ENCODE results near the gene ZDHHC22.

Gene ZDHHC22

DNA sequence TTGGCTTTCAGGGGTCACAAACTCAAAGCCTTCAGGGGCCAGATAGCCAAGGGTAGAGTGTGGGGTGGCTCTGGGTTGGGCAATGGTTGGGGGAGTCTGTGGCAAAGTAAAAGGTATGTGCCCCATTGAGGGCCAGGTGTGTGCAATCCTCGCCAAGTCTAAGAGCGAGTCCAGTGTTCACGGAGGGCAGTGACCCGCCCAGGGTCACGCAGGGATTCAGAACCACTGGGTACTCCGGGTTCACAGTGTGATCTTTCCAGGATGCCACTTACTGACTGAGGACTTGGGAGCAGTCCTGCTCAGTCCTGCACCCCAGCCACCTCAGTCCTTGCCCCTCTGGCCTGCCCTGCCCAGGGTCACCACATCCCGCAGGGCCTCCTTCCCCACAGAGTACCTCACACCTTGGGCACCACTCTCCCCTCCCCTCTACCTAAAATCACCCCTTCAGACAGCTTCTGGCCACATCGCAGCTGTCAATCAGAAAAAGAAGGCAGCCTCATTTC, 15.7 kb downstream of the ZDHHC22 start:
- H3K9me2 ChIP-seq (replicated peaks; ENCODE audit: control insufficient read depth, low read length) = no peaks in the 10 kb centered on the region
- H4K20me1 ChIP-seq (ENCODE audit: control insufficient read depth, insufficient read depth, low read depth, low read length) = no peaks in the 10 kb centered on the region; the same call in 1 of the 2 replicates
- H3K27ac ChIP-seq (ENCODE audit: low read depth, low read length) = no peak overlapping the region
- peaks cover 13% of the 10 kb centered on the region for H3K36me3 ChIP-seq (ENCODE audit: control insufficient read depth, low read length)
- peaks cover 24% of the 10 kb centered on the region for H3F3A ChIP-seq (ENCODE audit: control insufficient read depth, insufficient read depth)
- TF ChIP-seq, protein P1, sequence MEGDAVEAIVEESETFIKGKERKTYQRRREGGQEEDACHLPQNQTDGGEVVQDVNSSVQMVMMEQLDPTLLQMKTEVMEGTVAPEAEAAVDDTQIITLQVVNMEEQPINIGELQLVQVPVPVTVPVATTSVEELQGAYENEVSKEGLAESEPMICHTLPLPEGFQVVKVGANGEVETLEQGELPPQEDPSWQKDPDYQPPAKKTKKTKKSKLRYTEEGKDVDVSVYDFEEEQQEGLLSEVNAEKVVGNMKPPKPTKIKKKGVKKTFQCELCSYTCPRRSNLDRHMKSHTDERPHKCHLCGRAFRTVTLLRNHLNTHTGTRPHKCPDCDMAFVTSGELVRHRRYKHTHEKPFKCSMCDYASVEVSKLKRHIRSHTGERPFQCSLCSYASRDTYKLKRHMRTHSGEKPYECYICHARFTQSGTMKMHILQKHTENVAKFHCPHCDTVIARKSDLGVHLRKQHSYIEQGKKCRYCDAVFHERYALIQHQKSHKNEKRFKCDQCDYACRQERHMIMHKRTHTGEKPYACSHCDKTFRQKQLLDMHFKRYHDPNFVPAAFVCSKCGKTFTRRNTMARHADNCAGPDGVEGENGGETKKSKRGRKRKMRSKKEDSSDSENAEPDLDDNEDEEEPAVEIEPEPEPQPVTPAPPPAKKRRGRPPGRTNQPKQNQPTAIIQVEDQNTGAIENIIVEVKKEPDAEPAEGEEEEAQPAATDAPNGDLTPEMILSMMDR (IDR thresholded peaks at IDR 0.05; ENCODE audit: low read depth, low read length, poor library complexity, severe bottlenecking) = no peak
- no peak for TF ChIP-seq EZH2phosphoT487 (IDR thresholded peaks at IDR 0.05; ENCODE audit: borderline replicate concordance, low read length)
- no peaks in the 10 kb centered on the region for H3K9me3 ChIP-seq (ENCODE audit: control insufficient read depth, insufficient read depth, low read length)
- H3K4me1 ChIP-seq (ENCODE audit: control insufficient read depth, low read length) = peaks cover 47% of the 10 kb centered on the region
- no peaks in the 10 kb centered on the region for H3K79me2 ChIP-seq (ENCODE audit: control insufficient read depth, low read length)
- no peak overlapping the region for H3K4me3 ChIP-seq (ENCODE audit: low read length)
- peaks cover 39% of the 10 kb centered on the region for H3K27me3 ChIP-seq (ENCODE audit: control insufficient read depth, low read length)
- peak overlapping the region; percentile 93; the same call in 1 of the 2 replicates for H3K4me2 ChIP-seq (ENCODE audit: low read length)

DNA sequence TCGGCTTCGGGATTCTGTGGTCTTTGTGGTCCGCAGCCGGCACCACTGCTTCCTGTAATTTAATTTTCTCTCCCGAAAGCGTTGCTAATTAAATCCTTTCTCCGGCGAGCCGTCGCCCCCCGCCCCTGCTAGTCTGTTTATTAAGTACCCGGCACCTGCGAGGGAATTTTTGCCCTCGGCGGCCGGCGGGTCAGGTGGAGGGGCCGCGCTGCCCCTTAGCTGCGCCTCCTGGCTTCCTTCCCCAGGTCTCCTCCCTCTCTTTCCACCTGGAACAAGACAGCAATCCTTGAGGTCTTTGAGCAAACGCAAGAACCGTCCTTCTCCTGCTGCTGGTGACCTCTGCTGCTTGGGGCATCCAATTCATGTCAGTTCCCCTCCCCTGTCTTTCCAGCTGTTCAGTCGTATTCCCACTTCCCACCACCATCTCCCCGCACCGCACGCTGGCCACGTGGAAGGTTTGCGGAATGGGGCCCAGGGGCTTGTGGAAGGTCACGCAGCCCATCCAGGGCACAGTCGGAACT, 16.2 kb downstream of the ZDHHC22 start:
- peaks cover 28% of the 10 kb centered on the region for H3F3A ChIP-seq (ENCODE audit: control insufficient read depth, insufficient read depth)
- peaks cover 16% of the 10 kb centered on the region for H3K36me3 ChIP-seq (ENCODE audit: control insufficient read depth, low read length)
- TF ChIP-seq, protein P1 (IDR thresholded peaks at IDR 0.05; ENCODE audit: low read depth, low read length, poor library complexity, severe bottlenecking) = peak; percentile 16
- TF ChIP-seq EZH2phosphoT487 (IDR thresholded peaks at IDR 0.05; ENCODE audit: borderline replicate concordance, low read length) = peak; percentile 48; the same call in 1 of the 2 replicates
- H3K9me2 ChIP-seq (replicated peaks; ENCODE audit: control insufficient read depth, low read length) = no peaks in the 10 kb centered on the region
- no peaks in the 10 kb centered on the region for H3K9me3 ChIP-seq (ENCODE audit: control insufficient read depth, insufficient read depth, low read length)
- no peaks in the 10 kb centered on the region for H3K79me2 ChIP-seq (ENCODE audit: control insufficient read depth, low read length)
- H3K27ac ChIP-seq (ENCODE audit: low read depth, low read length) = no peak overlapping the region
- peaks cover 53% of the 10 kb centered on the region for H3K4me1 ChIP-seq (ENCODE audit: control insufficient read depth, low read length)
- H4K20me1 ChIP-seq (ENCODE audit: control insufficient read depth, insufficient read depth, low read depth, low read length) = no peaks in the 10 kb centered on the region; the same call in 1 of the 2 replicates
- peak overlapping the region; percentile 93 for H3K4me2 ChIP-seq (ENCODE audit: low read length)
- peak overlapping the region; percentile 77 for H3K4me3 ChIP-seq (ENCODE audit: low read length)
- H3K27me3 ChIP-seq (ENCODE audit: control insufficient read depth, low read length) = peaks cover 37% of the 10 kb centered on the region

DNA sequence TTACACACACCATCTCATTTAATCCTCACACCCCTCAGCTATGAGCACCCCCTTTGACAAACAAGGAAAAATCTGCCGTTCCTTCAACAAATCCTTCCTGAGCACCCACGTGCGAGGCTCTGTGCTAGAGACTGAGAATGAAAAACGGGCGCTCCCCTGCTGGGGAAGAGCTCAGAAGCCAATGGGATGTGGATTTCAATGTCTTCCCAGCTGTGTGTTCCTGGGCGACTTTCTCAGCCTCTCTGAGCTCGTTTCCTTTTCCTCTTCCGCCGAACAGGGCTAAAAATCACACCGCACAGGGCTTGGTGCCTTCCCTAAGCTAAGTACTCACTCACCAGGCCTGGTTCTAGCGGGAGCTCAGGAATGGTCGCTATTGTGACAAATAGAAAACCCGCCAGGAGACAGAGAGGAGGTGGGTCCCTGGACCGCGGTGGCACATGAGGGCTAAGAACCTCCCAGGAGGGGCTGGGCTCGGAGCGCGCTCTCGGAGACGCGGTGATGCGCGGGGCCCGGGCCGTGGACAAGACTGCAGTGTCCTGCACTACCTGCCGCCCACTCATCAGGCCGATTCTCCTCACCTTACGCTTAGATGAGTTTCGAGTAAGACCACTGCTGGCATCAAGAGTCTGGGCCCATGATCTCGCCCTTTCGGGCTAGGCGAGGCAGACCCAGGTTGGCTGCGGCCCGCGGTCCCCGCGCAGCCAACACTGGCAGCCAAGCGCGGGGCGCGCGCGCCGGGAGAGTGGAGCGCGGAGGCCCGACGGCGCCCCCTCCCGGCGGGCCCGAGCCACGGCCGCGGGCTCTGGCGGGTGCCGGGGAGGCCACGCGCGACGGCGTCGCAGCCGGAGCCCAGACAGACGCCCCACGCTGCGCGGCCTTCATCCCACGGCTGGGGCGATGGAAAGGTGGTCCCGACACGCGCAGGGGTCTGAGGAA, 17.0 kb downstream of the ZDHHC22 start:
- Histone ChIP-seq H3K4me1 (ENCODE audit: control insufficient read depth, low read length) (peaks cover 60% of the 10 kb centered on the region), H3K4me2 (ENCODE audit: low read length) (peak overlapping the region; percentile 93), H3K36me3 (ENCODE audit: control insufficient read depth, low read length) (peaks cover 19% of the 10 kb centered on the region), H3K79me2 (ENCODE audit: control insufficient read depth, low read length) (peaks cover 4% of the 10 kb centered on the region; the same call in 1 of the 2 replicates), H3K4me3 (ENCODE audit: low read length) (peak overlapping the region; percentile 77), H3F3A (ENCODE audit: control insufficient read depth, insufficient read depth) (peaks cover 33% of the 10 kb centered on the region), H3K27me3 (ENCODE audit: control insufficient read depth, low read length) (peaks cover 35% of the 10 kb centered on the region), H4K20me1 (ENCODE audit: control insufficient read depth, insufficient read depth, low read depth, low read length) (no peaks in the 10 kb centered on the region; the same call in 1 of the 2 replicates), H3K9me3 (ENCODE audit: control insufficient read depth, insufficient read depth, low read length) (no peaks in the 10 kb centered on the region), H3K9me2 (replicated peaks; ENCODE audit: control insufficient read depth, low read length) (no peaks in the 10 kb centered on the region), H3K27ac (ENCODE audit: low read depth, low read length) (no peak overlapping the region; the same call in 1 of the 2 replicates)
- TF ChIP-seq, protein P1 (IDR thresholded peaks at IDR 0.05; ENCODE audit: low read depth, low read length, poor library complexity, severe bottlenecking) = peak; percentile 40
- TF ChIP-seq EZH2phosphoT487 (IDR thresholded peaks at IDR 0.05; ENCODE audit: borderline replicate concordance, low read length) = no peak

Data from DOHH2 (cell line).